Heart right ventricle (tissue), 16 donors: ENCODE results near the gene ARAP1. TPM values are rescaled to one million over a fixed set of nuclear protein-coding genes. Genes with fewer than 3 reads are reported as not detected.

ENCODE experiments used
- ATAC-seq, 8 donors: fragments of 200-7000 bp; cut with Tn5 transposase; one replicate each; pipeline ENCODE4 v1.9.1; 2020; ENCODE audit warnings: mild to moderate bottlenecking in 8 of 8, moderate library complexity in 8 of 8, moderate number of reproducible peaks in 1 of 8
- DNase-seq, 2 donors: peaks; one replicate each; pipeline ENCODE4 v3.0.0-alpha.2; 2020
- H3K27ac ChIP-seq, 10 donors: fragments of 200-600 bp; sonication (generic) in 2 of 10; one replicate each; pipeline versions ENCODE4 v1.5.0 to v1.8.0; 2020 to 2022; ENCODE audit warnings: mild to moderate bottlenecking in 3 of 10
- H3K27me3 ChIP-seq, 7 donors: fragments of 200-600 bp; one replicate each; pipeline ENCODE4 v1.8.0; 2021 to 2022; ENCODE audit warnings: mild to moderate bottlenecking in 2 of 7
- H3K36me3 ChIP-seq, 9 donors: fragments of 200-600 bp; sonication (generic) in 1 of 9; one replicate each; pipeline versions ENCODE4 v1.5.0 to v1.8.0; 2020 to 2022; ENCODE audit warnings: mild to moderate bottlenecking in 2 of 9
- H3K4me1 ChIP-seq, 9 donors: fragments of 200-600 bp; sonication (generic) in 1 of 9; one replicate each; pipeline versions ENCODE4 v1.5.0 to v1.8.0; 2020 to 2022; ENCODE audit warnings: mild to moderate bottlenecking in 4 of 9
- H3K4me3 ChIP-seq, 10 donors: fragments of 200-600 bp; sonication (generic) in 2 of 10; one replicate each; pipeline versions ENCODE4 v1.5.0 to v1.8.0; 2020 to 2022; ENCODE audit warnings: mild to moderate bottlenecking in 7 of 10, moderate library complexity in 2 of 10
- H3K9me3 ChIP-seq, 11 donors: fragments of 200-600 bp in 10 of 11; sonication (generic) in 2 of 11; one replicate each; pipeline versions ENCODE4 v1.5.0 to v1.8.0; 2013 to 2022; ENCODE audit warnings: mild to moderate bottlenecking in 2 of 11, control low read depth in 1 of 11, moderate library complexity in 1 of 11
- WGBS, 2 donors: extraction: QIAGEN DNeasy Blood & Tissue Kit; methylation state at CpG; one replicate each; pipeline ENCODE4 v1.1.7; 2013; ENCODE audit warnings: inconsistent platforms in 1 of 2; 5-methylcytosine and 5-hydroxymethylcytosine counted together
- intact Hi-C, 10 donors: fragments of 100-400 bp; cut with DNase I; formaldehyde crosslinking; loops; one replicate each; pipeline versions ENCODE4 v1.11.1 to v1.14.2; 2022
- polyA plus RNA-seq, 2 donors: library from polyadenylated mRNA; stranded (reverse); fragments of 200-250 nt; gene quantifications; one replicate each; pipeline ENCODE4 v1.2.3, GENCODE V29; 2013
- total RNA-seq, 10 donors: library from RNA; stranded (reverse); fragmentation: NEBNext Ultra II Directional in 3 of 10; extraction: Animal tissue kit (Norgen Biotek cat#: 25700) in 3 of 10; gene quantifications; one replicate each; pipeline versions ENCODE4 v1.2.1 to v1.2.4, GENCODE V29; 2021 to 2023
- TF ChIP-seq, protein P1 (sequence below), 9 donors: fragments of 200-600 bp; sonication (generic) in 2 of 9; IDR thresholded peaks; one replicate each; pipeline versions ENCODE4 v1.5.0 to v1.8.0; 2021 to 2022; ENCODE audit warnings: antibody characterized with exemption in 9 of 9, mild to moderate bottlenecking in 5 of 9, moderate library complexity in 1 of 9
- donor health status: Arrhythmogenic right ventricular cardiomyopathy.
- donor health status: ischemic (EF 13 %, LVEDD 7.1; RV severe dilation, severe dysfunction).
- donor health status: healthy with polysubstance abuse.
- donor health status: DM: no; HTN: yes; CAD: no.
- donor health status: DM: no; HTN: no; CAD: no.
- donor health status: ischemic (EF 25% LVEDD 6.9; RV normal size, moderate dysfunction).
- donor health status: ischemic (EF 25% LVEDD 5.7; RV mildly dilated, moderate dysfunction).
- donor health status: healthy.
- donor health status: DM: yes; HTN: yes; CAD: no.
- donor health status: Ischemic cardiomyopathy.
- donor health status: ischemic (EF 35%, LVEDD 5.7; RV mildly dilated, moderate dysfunction).
- donor health status: nonischemic (EF 11% LVEDD 7.7; RV severe dilation, severe dysfunction).
- donor health status: DM: yes; HTN: yes; CAD: no.
- donor health status: PGD.
- donor health status: ischemic (EF 29% LVEDD 5.4; RV normal size, mild dysfunction).
- donor health status: nonischemic (EF 23%, LVEDD 6.1; RV moderate dilation, normal function).

ARAP1 gene
- total and polyA plus RNA-seq, 12 donors: 30.4 to 68.3 (median 40.8) TPM

DNA sequence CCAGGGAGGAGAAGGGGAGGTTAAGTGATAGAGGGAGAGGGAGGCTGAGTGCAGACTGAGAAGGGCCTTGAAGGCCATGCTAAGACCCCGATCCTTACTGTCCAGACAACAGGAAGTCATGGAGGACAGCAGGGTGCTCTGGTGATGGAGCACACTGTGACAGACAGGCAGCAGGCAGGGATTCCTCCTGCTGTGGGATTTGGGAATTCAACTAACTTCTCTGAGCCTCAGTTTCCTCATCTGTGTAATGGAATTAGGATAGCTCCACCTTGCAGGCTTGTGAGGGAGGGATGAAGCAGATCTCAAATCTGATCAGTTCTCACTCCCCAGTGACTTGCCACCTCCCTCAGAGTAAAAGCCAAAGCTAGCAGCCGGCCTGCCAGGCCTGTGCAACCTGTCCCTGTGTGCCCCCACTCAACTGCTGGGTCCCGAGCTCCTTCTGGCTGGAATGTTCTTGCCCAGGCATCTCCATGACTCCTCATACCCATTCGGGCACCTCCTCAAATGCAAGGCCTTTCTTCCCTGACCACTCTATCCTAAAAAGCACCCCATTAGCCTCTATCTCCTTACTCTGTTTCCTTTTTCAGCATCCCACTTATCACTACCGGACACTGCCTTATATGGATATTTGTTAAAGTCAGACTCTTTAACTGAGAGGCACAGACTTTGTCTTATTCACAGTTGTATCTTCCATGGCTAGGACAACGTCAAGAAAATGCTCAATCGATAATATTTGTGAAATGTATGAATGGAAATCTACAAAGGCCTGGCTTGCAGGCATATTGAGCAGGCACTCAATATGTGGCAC is 9.5 kb downstream of the ARAP1 start:
- TF ChIP-seq, protein P1, sequence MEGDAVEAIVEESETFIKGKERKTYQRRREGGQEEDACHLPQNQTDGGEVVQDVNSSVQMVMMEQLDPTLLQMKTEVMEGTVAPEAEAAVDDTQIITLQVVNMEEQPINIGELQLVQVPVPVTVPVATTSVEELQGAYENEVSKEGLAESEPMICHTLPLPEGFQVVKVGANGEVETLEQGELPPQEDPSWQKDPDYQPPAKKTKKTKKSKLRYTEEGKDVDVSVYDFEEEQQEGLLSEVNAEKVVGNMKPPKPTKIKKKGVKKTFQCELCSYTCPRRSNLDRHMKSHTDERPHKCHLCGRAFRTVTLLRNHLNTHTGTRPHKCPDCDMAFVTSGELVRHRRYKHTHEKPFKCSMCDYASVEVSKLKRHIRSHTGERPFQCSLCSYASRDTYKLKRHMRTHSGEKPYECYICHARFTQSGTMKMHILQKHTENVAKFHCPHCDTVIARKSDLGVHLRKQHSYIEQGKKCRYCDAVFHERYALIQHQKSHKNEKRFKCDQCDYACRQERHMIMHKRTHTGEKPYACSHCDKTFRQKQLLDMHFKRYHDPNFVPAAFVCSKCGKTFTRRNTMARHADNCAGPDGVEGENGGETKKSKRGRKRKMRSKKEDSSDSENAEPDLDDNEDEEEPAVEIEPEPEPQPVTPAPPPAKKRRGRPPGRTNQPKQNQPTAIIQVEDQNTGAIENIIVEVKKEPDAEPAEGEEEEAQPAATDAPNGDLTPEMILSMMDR (IDR thresholded peaks at IDR 0.05): no peak
- Histone ChIP-seq H3K9me3 (no peaks in the 10 kb centered on the region), H3K27me3 (no peaks in the 10 kb centered on the region), H3K36me3 (no peaks in the 10 kb centered on the region), H3K4me1 (peaks cover 0 to 70% (median 21%) of the 10 kb centered on the region in 9 donors), H3K27ac (peak overlapping the region in 2 of 10 donors; percentile 66 to 98), H3K4me3 (no peak overlapping the region)
- DNase-seq (no peak), ATAC-seq (no peak)
- intact Hi-C loops: no loop called here
- 83 to 87% methylated on average over 7 of the region's 7 CpGs for WGBS, 2 donors

DNA sequence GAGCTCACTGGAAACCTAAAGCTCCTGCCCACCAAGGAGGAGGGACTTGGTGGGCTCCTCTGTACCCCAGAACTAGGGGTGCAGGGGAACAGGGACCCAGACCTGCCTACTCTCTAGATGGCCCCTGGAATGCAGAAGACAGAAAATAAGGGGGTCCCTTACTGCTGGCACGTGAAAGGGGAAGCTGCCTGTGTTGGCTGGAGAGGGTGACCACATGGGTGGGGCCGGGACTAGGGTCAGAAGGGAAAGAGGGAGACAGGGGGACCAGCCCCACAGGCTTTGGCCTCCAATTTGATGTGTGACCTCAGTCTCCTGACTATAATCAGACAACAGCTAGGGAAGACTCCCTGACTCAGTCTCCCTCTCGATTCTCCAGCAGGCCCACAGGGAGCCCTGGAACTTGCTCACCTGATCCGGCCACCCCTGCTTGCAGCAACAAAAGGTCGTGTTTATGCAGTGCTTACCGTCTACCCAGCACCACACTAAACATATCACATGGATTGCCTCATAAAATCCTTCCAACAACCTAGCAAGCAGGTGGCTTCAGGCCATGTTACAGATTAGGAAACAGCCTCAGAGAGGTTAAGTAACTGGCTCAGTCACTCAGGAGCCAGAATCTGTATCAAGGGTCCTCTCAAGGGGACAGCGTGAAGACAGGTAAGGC is 10.2 kb downstream of the ARAP1 start:
- H3K27ac ChIP-seq: peak overlapping the region in 5 of 10 donors; percentile 31 to 98 (median 40)
- no peaks in the 10 kb centered on the region for H3K9me3 ChIP-seq
- 63 to 72% methylated on average over 7 of the region's 7 CpGs for WGBS, 2 donors
- DNase-seq: no peak
- intact Hi-C loops: no loop called here
- TF ChIP-seq, protein P1 (IDR thresholded peaks at IDR 0.05): no peak
- H3K27me3 ChIP-seq: no peaks in the 10 kb centered on the region
- ATAC-seq: no peak
- no peak overlapping the region for H3K4me3 ChIP-seq
- H3K4me1 ChIP-seq: peaks cover 0 to 78% (median 23%) of the 10 kb centered on the region in 9 donors
- H3K36me3 ChIP-seq: no peaks in the 10 kb centered on the region

DNA sequence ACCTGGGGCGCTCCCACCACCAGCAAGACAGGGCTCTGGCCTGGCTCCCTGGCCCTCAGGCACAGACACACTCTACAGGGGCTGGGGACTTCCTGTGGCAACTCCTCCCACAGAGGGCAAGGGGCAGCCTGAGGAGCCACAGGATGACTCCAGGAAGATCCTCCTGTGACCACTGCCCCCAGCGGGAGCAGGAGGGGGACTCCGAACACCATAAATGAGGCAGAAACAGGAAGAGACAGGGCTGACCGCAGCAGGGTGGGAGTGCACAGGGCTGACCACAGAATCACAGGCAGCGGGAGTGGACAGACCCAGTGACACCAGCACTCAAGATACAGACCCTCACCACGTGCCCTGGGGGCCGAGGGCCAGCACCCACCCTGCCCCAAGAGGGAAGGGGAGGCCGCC is 10.8 kb downstream of the ARAP1 start:
- ATAC-seq (peak in 7 of 8 donors; percentile 4 to 47 (median 37)), DNase-seq (no peak)
- TF ChIP-seq, protein P1 (IDR thresholded peaks at IDR 0.05): peak in 1 of 9 donors; percentile 20
- WGBS, 2 donors: 65 to 67% methylated on average over 8 of the region's 8 CpGs
- H3K4me1 ChIP-seq: peaks cover 0 to 83% (median 28%) of the 10 kb centered on the region in 9 donors
- intact Hi-C loops: no loop called here
- H3K27me3 ChIP-seq: no peaks in the 10 kb centered on the region
- H3K36me3 ChIP-seq: no peaks in the 10 kb centered on the region
- peak overlapping the region in 1 of 10 donors; percentile 12 for H3K4me3 ChIP-seq
- no peaks in the 10 kb centered on the region for H3K9me3 ChIP-seq
- peak overlapping the region in 6 of 10 donors; percentile 13 to 98 (median 38) for H3K27ac ChIP-seq

DNA sequence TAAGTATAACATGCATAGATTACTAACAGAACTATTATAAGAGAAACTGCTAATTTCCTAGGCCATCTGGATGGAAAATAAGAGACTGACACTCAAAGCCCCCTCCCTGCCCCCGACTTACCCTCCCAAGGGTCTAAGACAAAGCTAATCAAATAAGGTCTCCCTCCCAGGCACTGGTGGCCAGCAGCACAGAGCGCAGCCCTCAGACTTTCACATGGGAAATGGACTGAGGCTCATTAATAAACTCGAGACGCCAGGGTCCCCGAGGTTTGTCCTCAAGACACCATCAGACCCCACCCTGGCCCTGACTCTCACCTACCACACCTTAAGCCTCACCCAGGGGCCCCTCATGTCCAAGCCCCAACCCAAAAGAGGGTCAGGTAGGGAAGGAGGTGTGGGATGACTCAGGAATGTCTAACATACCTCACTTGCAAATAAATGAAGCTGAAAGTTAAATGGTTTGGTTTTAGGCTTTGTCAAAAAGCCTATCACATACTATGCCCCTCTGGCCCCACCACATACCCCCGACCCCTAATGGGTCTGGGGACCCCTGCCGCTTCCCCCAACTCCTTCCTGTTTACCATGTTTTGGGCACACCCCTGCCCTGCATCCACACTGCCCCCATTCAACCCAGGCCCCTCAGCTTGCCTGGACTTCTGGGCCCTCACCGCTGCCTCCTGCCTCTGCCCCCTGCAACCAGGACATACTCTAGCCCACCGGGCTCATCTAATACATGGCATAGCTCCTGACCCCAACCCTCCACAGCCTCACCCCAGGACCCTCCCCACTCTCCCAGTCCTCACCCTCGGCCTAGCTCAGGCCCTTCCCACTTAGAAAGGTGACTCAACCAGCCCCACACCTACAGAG is 11.4 kb downstream of the ARAP1 start:
- ATAC-seq (no peak), DNase-seq (no peak)
- intact Hi-C loops: no loop called here
- Histone ChIP-seq H3K4me1 (peaks cover 0 to 89% (median 33%) of the 10 kb centered on the region in 9 donors), H3K27me3 (no peaks in the 10 kb centered on the region), H3K36me3 (no peaks in the 10 kb centered on the region), H3K27ac (peak overlapping the region in 5 of 10 donors; percentile 13 to 98 (median 36)), H3K4me3 (peak overlapping the region in 1 of 10 donors; percentile 12), H3K9me3 (no peaks in the 10 kb centered on the region)
- WGBS, 2 donors: 74 to 79% methylated on average over 10 of the region's 10 CpGs
- TF ChIP-seq, protein P1 (IDR thresholded peaks at IDR 0.05): no peak
